ENCODE results near the gene GCK. TPM values are rescaled to one million over a fixed set of nuclear protein-coding genes. Genes with fewer than 3 reads are reported as not detected.

Gene GCK
- total RNA-seq, 1 donor from 2014 or later = not detected

DNA sequence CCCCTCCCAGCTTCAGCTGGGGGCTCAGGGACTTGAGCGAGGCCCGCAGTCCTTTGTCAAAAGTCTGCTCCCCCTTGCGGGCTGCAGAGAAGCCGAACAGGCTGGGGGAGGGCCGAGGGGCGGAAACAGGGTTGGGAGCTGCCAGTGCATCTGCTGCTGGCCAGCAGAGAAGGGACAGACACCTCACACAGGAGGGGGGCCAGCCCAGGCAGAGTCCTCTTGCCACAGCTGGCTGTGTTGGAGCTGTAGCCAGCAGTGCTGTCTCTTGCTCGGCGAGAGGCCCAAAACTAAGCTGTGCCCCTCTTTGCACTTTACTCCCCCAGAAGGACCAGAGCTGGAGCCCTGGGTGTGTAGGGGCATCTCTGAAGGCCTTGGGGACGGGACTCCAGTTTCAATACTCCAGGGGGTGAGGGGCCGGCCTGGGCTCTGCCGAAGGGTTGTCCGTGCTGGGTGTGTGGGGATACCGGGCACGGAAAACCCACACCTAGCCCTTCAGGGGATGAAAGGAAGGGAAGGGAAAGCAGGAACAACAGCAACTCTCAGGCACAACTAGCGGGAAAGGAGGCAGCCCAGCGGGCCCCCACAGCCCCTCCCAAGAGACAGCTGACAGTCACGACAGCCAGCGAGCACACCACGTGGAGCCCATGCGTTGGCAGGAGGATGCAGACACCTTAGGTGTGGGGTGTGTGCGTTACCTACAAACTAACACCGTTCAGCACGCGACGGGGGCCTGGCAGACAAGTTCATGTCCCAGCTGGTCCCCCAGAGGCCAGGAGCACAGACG, 29.4 kb upstream of the GCK start:
- TF ChIP-seq, protein P1, sequence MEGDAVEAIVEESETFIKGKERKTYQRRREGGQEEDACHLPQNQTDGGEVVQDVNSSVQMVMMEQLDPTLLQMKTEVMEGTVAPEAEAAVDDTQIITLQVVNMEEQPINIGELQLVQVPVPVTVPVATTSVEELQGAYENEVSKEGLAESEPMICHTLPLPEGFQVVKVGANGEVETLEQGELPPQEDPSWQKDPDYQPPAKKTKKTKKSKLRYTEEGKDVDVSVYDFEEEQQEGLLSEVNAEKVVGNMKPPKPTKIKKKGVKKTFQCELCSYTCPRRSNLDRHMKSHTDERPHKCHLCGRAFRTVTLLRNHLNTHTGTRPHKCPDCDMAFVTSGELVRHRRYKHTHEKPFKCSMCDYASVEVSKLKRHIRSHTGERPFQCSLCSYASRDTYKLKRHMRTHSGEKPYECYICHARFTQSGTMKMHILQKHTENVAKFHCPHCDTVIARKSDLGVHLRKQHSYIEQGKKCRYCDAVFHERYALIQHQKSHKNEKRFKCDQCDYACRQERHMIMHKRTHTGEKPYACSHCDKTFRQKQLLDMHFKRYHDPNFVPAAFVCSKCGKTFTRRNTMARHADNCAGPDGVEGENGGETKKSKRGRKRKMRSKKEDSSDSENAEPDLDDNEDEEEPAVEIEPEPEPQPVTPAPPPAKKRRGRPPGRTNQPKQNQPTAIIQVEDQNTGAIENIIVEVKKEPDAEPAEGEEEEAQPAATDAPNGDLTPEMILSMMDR (IDR thresholded peaks at IDR 0.05) = no peak
- DNase-seq (ENCODE audit: extremely low spot score, unreplicated experiment) = no peak
- Mint-ChIP-seq H3K27me3 (ENCODE audit: unreplicated experiment) (peaks cover 2% of the 10 kb centered on the region), H3K4me3 (ENCODE audit: unreplicated experiment) (no peak overlapping the region), H3K9me3 (ENCODE audit: unreplicated experiment) (no peaks in the 10 kb centered on the region), H3K4me1 (ENCODE audit: unreplicated experiment) (no peaks in the 10 kb centered on the region), H3K36me3 (ENCODE audit: unreplicated experiment) (peaks cover 2% of the 10 kb centered on the region), H3K27ac (ENCODE audit: unreplicated experiment) (no peak overlapping the region)

DNA sequence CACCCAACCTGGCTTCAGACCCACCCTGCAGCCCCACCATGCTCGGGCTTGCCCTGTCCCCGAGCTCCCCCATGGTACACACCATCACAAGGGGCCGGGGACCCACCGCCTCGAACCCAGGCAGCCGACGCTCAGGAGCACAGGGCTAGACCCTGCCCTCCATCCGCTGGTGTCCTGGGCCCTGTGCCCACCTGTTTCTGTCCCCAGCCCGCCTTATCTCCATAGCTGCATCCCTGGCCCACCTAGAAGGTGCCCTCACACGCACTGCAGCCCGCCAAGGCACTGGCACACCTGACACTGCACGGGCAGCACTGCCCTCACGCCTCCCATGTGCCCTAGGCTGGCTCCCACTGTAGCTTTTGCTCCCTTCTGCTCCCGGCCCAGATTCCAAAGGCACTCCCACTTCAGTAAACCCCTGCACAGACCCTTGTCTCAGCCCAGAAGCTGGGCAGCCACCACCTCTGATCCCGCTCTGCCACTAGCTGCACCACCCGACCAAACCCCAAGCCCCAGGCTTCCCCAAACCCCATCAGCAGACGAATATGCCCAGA, 28.7 kb upstream of the GCK start:
- H3K36me3 Mint-ChIP-seq (ENCODE audit: unreplicated experiment) = peaks cover 2% of the 10 kb centered on the region
- H3K4me1 Mint-ChIP-seq (ENCODE audit: unreplicated experiment) = no peaks in the 10 kb centered on the region
- no peaks in the 10 kb centered on the region for H3K27me3 Mint-ChIP-seq (ENCODE audit: unreplicated experiment)
- H3K27ac Mint-ChIP-seq (ENCODE audit: unreplicated experiment) = no peak overlapping the region
- no peak for DNase-seq (ENCODE audit: extremely low spot score, unreplicated experiment)
- no peaks in the 10 kb centered on the region for H3K9me3 Mint-ChIP-seq (ENCODE audit: unreplicated experiment)
- TF ChIP-seq, protein P1 (IDR thresholded peaks at IDR 0.05) = no peak
- H3K4me3 Mint-ChIP-seq (ENCODE audit: unreplicated experiment) = no peak overlapping the region

DNA sequence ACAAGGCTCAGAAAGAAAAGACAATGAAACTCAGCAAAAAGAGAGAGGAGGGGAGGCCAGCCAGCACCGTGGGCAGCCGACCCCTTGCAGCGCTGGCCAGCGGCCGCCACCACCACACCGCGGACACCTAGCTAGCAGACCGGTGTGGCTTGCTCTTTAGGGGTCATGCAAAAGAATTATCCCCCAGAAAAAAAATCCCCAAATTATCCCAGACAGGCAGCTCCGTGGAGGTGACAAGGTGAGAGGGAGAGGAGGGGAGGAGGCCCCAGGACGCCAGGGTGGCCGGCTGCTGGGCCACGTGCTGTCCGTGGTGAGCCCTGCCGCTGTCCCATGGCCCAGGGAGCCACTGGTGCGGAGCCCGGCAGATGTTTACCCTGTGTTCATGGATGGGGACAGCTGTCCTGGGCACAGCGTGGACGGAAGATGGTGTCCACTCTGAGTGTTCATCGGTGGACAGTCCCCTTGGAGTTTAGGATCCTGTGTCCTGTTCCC, 28.0 kb upstream of the GCK start:
- H3K4me3 Mint-ChIP-seq (ENCODE audit: unreplicated experiment) = no peak overlapping the region
- peaks cover 9% of the 10 kb centered on the region for H3K36me3 Mint-ChIP-seq (ENCODE audit: unreplicated experiment)
- no peaks in the 10 kb centered on the region for H3K9me3 Mint-ChIP-seq (ENCODE audit: unreplicated experiment)
- H3K4me1 Mint-ChIP-seq (ENCODE audit: unreplicated experiment) = no peaks in the 10 kb centered on the region
- H3K27me3 Mint-ChIP-seq (ENCODE audit: unreplicated experiment) = no peaks in the 10 kb centered on the region
- peak overlapping the region; percentile 21 for H3K27ac Mint-ChIP-seq (ENCODE audit: unreplicated experiment)
- TF ChIP-seq, protein P1 (IDR thresholded peaks at IDR 0.05) = no peak
- DNase-seq (ENCODE audit: extremely low spot score, unreplicated experiment) = no peak

DNA sequence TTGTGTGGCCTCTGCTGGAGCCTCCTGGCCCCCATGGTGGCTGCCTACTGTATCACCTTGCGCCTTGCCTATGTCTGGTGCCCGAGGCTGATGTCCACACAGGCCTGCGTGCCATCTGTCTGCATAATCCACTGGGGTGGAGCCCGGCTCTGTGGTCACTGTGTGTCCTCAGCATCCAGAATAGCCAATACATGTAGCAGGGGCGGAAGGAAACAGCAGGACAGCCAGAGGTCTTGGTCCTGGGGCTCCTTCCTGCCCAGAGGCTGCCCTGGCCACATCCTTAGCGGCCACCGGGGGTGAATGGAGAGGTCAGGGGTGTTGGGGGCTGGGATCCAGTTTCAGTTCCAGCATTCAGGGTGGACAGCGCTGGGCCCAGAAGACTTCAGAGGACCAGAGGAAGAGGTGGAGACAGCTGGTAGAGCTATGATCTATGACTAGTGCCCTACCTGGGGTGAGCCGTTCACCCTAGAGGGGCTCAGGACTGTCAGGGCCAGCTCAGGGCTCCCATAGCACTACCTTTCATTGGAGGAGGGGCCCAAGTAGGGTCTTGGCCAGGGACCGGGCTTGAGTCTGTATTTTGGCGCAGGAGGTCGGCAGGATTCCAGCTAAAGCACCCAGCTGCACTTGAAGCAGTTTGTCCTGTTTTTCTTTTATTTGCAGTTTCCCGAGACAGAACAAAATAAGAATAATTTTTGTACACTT, 27.4 kb upstream of the GCK start:
- H3K4me3 Mint-ChIP-seq (ENCODE audit: unreplicated experiment) = no peak overlapping the region
- H3K36me3 Mint-ChIP-seq (ENCODE audit: unreplicated experiment) = peaks cover 12% of the 10 kb centered on the region
- H3K9me3 Mint-ChIP-seq (ENCODE audit: unreplicated experiment) = no peaks in the 10 kb centered on the region
- DNase-seq (ENCODE audit: extremely low spot score, unreplicated experiment) = no peak
- TF ChIP-seq, protein P1 (IDR thresholded peaks at IDR 0.05) = no peak
- H3K4me1 Mint-ChIP-seq (ENCODE audit: unreplicated experiment) = peaks cover 3% of the 10 kb centered on the region
- H3K27me3 Mint-ChIP-seq (ENCODE audit: unreplicated experiment) = no peaks in the 10 kb centered on the region
- H3K27ac Mint-ChIP-seq (ENCODE audit: unreplicated experiment) = peak overlapping the region; percentile 21

DNA sequence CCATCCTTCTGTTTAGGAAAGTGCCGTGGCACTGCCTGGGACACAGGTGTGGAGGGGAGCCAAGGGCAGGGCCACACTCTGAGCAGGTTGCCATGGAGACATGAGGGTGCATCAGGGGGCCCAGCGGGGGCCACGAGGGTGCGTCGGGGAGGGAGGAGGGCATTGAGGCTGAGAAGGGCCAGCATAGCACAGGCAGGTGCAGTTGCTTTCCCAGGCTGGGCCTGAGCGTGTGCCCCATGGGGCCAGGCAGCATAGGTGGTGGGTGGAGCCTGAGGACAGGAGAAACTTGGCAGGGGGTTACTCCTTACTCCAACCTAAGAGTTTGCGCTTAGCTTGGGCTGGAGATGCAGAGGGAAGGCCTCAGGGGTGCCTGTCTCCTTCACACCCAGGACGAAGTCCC, 26.8 kb upstream of the GCK start:
- DNase-seq (ENCODE audit: extremely low spot score, unreplicated experiment) = no peak
- Mint-ChIP-seq H3K36me3 (ENCODE audit: unreplicated experiment) (peaks cover 12% of the 10 kb centered on the region), H3K27ac (ENCODE audit: unreplicated experiment) (no peak overlapping the region), H3K9me3 (ENCODE audit: unreplicated experiment) (no peaks in the 10 kb centered on the region), H3K27me3 (ENCODE audit: unreplicated experiment) (no peaks in the 10 kb centered on the region), H3K4me3 (ENCODE audit: unreplicated experiment) (no peak overlapping the region), H3K4me1 (ENCODE audit: unreplicated experiment) (peaks cover 3% of the 10 kb centered on the region)
- TF ChIP-seq, protein P1 (IDR thresholded peaks at IDR 0.05) = no peak
